ENCODE measurements around the gene SLC11A2. TPM values are rescaled to one million over a fixed set of nuclear protein-coding genes. Genes with fewer than 3 reads are reported as not detected.

SLC11A2 gene
- polyA plus RNA-seq, 1 donor (not counting 4 experiments of a cell fraction or from before 2014, with no cell fraction given), result 38.9 TPM

- no peak for FAIRE-seq
- peaks cover 25 to 45% of the 10 kb centered on the region in 2 experiments for H3K36me3 ChIP-seq (ENCODE audit: control insufficient read depth in 2 of 2, extremely low read depth in 1 of 2, insufficient read depth in 2 of 2, low read length in 2 of 2)
- no peak overlapping the region for H3K27ac ChIP-seq (ENCODE audit: control insufficient read depth, insufficient read depth, low read length)
- H4K20me1 ChIP-seq (ENCODE audit: control insufficient read depth, extremely low read depth, insufficient read depth, low read length), result no peaks in the 10 kb centered on the region
- H3K79me2 ChIP-seq (ENCODE audit: control insufficient read depth, insufficient read depth, low read length), result no peaks in the 10 kb centered on the region
- H3K9ac ChIP-seq (ENCODE audit: control insufficient read depth, extremely low read depth, insufficient read depth, low read length), result no peak overlapping the region
- dilution Hi-C loops (cut with MboI; ENCODE audit: extremely low pct_ligation_motif_present, low sequenced_read_pairs), result no loop called here
- H2AFZ ChIP-seq (ENCODE audit: control insufficient read depth, low read length), result no peak overlapping the region
- H3K9me1 ChIP-seq (ENCODE audit: control insufficient read depth, extremely low read depth, insufficient read depth, low read length), result peaks cover 2% of the 10 kb centered on the region
- no peak overlapping the region for H3K4me3 ChIP-seq (ENCODE audit: control insufficient read depth in 2 of 3, extremely low read depth in 1 of 3, insufficient read depth in 2 of 3, low read depth in 1 of 3, low read length in 3 of 3)
- TF ChIP-seq CTCF (optimal IDR thresholded peaks at IDR 0.05 in 1 of 3, IDR thresholded peaks at IDR 0.05 in 1 of 3, conservative IDR thresholded peaks at IDR 0.05 in 1 of 3; ENCODE audit: extremely low read depth in 1 of 3, insufficient read depth in 2 of 3, low read length in 3 of 3) (no peak), EZH2 (IDR thresholded peaks at IDR 0.05; ENCODE audit: low read length) (no peak)
- DNase-seq (ENCODE audit: low read depth, low spot score), result no peak
- peaks cover 4% of the 10 kb centered on the region for H3K4me1 ChIP-seq (ENCODE audit: control insufficient read depth, extremely low read depth, insufficient read depth, low read length)
- no peak overlapping the region for H3K4me2 ChIP-seq (ENCODE audit: control insufficient read depth, extremely low read depth, insufficient read depth, low read depth, low read length)
- no peaks in the 10 kb centered on the region for H3K27me3 ChIP-seq (ENCODE audit: control insufficient read depth, extremely low read depth, insufficient read depth, low read length)
- H3K9me3 ChIP-seq (ENCODE audit: control insufficient read depth, low read depth, low read length), result no peaks in the 10 kb centered on the region
These were observed 32.9 kb upstream of the SLC11A2 start for GRCh38 chr12:51059086-51059485.

DNA sequence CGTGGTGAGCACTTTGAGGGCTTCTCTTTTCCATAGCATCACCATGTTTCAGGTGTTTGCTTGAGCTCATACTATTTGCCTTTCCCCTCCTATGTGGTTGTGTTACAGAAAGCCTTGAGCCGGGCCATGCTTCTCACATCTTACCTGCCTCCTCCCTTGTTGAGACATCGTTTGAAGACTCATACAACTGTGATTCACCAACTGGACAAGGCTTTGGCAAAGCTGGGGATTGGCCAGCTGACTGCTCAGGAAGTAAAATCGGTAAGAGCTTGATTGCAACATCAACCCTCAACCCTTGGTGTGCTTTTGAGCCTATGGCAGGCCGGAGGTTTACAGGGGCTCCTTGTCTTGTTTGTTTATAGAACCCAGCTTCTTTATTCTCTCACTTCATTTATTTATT is 30.1 kb upstream of the SLC11A2 start:
- Histone ChIP-seq H3K9ac (ENCODE audit: control insufficient read depth, extremely low read depth, insufficient read depth, low read length) (no peak overlapping the region), H3K4me2 (ENCODE audit: control insufficient read depth, extremely low read depth, insufficient read depth, low read depth, low read length) (no peak overlapping the region), H4K20me1 (ENCODE audit: control insufficient read depth, extremely low read depth, insufficient read depth, low read length) (no peaks in the 10 kb centered on the region), H3K36me3 (ENCODE audit: control insufficient read depth in 2 of 2, extremely low read depth in 1 of 2, insufficient read depth in 2 of 2, low read length in 2 of 2) (peaks cover 24 to 28% of the 10 kb centered on the region in 2 experiments), H3K9me1 (ENCODE audit: control insufficient read depth, extremely low read depth, insufficient read depth, low read length) (peaks cover 2% of the 10 kb centered on the region), H2AFZ (ENCODE audit: control insufficient read depth, low read length) (no peak overlapping the region), H3K4me3 (ENCODE audit: control insufficient read depth in 2 of 3, extremely low read depth in 1 of 3, insufficient read depth in 2 of 3, low read depth in 1 of 3, low read length in 3 of 3) (no peak overlapping the region), H3K79me2 (ENCODE audit: control insufficient read depth, insufficient read depth, low read length) (no peaks in the 10 kb centered on the region), H3K27ac (ENCODE audit: control insufficient read depth, insufficient read depth, low read length) (no peak overlapping the region), H3K27me3 (ENCODE audit: control insufficient read depth, extremely low read depth, insufficient read depth, low read length) (no peaks in the 10 kb centered on the region), H3K9me3 (ENCODE audit: control insufficient read depth, low read depth, low read length) (no peaks in the 10 kb centered on the region), H3K4me1 (ENCODE audit: control insufficient read depth, extremely low read depth, insufficient read depth, low read length) (peaks cover 4% of the 10 kb centered on the region)
- TF ChIP-seq EZH2 (IDR thresholded peaks at IDR 0.05; ENCODE audit: low read length), result no peak
- FAIRE-seq (no peak), DNase-seq (ENCODE audit: low read depth, low spot score) (no peak)
- dilution Hi-C loops (cut with MboI; ENCODE audit: extremely low pct_ligation_motif_present, low sequenced_read_pairs), result no loop called here

DNA sequence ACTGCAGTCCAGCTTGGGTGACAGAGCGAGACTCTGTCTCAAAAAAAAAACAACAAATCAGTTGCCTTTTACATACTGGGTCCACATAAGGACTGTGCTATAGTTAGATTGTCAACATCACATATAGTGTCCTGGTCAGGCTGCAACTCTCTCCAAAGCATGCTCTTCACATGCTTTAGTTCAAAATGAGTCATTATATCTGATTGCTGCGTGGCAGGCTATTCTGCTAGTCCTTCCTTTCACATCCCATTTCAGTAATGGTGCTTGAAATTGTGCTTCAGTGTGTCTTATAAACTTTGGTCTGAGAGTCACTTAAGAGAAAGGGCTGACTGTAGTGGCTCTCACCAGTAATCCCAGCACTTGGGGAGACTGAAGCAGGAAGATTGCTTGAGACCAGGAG is 28.9 kb upstream of the SLC11A2 start:
- Histone ChIP-seq H3K9me1 (ENCODE audit: control insufficient read depth, extremely low read depth, insufficient read depth, low read length) (peaks cover 2% of the 10 kb centered on the region), H3K4me3 (ENCODE audit: control insufficient read depth in 2 of 3, extremely low read depth in 1 of 3, insufficient read depth in 2 of 3, low read depth in 1 of 3, low read length in 3 of 3) (no peak overlapping the region), H3K4me1 (ENCODE audit: control insufficient read depth, extremely low read depth, insufficient read depth, low read length) (peaks cover 4% of the 10 kb centered on the region), H3K9ac (ENCODE audit: control insufficient read depth, extremely low read depth, insufficient read depth, low read length) (no peak overlapping the region), H3K4me2 (ENCODE audit: control insufficient read depth, extremely low read depth, insufficient read depth, low read depth, low read length) (no peak overlapping the region), H2AFZ (ENCODE audit: control insufficient read depth, low read length) (no peak overlapping the region), H3K36me3 (ENCODE audit: control insufficient read depth in 2 of 2, extremely low read depth in 1 of 2, insufficient read depth in 2 of 2, low read length in 2 of 2) (peaks cover 22 to 26% of the 10 kb centered on the region in 2 experiments), H3K27ac (ENCODE audit: control insufficient read depth, insufficient read depth, low read length) (no peak overlapping the region), H3K27me3 (ENCODE audit: control insufficient read depth, extremely low read depth, insufficient read depth, low read length) (no peaks in the 10 kb centered on the region), H3K9me3 (ENCODE audit: control insufficient read depth, low read depth, low read length) (no peaks in the 10 kb centered on the region), H3K79me2 (ENCODE audit: control insufficient read depth, insufficient read depth, low read length) (peaks cover 2% of the 10 kb centered on the region), H4K20me1 (ENCODE audit: control insufficient read depth, extremely low read depth, insufficient read depth, low read length) (no peaks in the 10 kb centered on the region)
- no peak for FAIRE-seq
- TF ChIP-seq CTCF (optimal IDR thresholded peaks at IDR 0.05 in 1 of 3, IDR thresholded peaks at IDR 0.05 in 1 of 3, conservative IDR thresholded peaks at IDR 0.05 in 1 of 3; ENCODE audit: extremely low read depth in 1 of 3, insufficient read depth in 2 of 3, low read length in 3 of 3) (no peak), EZH2 (IDR thresholded peaks at IDR 0.05; ENCODE audit: low read length) (no peak)
- no peak for DNase-seq (ENCODE audit: low read depth, low spot score)
- dilution Hi-C loops (cut with MboI; ENCODE audit: extremely low pct_ligation_motif_present, low sequenced_read_pairs), result no loop called here
